ENCODE results near the gene SERPINB2. TPM values are rescaled to one million over a fixed set of nuclear protein-coding genes. Genes with fewer than 3 reads are reported as not detected.

Gene SERPINB2
- total RNA-seq, result 0.50 and 14.4 TPM in 2 replicates

GRCh38 chr18:63887424-63887823 lies at the start of gene SERPINB2:
Gene SERPINB2, plus strand, starts transcription at chr18:63887705. Its CDS starts 3,740 bp downstream, at chr18:63891445.

GRCh38 chr18:63907664-63908063 lies 20.2 kb downstream of the SERPINB2 start, which contains the start of gene SERPINB10:
Gene SERPINB10, plus strand, starts transcription at chr18:63907958. Its CDS starts 7,553 bp downstream, at chr18:63915511.

GRCh38 chr18:63949068-63949737 lies 61.7 kb downstream of the SERPINB2 start, which contains the start of gene HMSD:
Gene HMSD, plus strand, starts transcription at chr18:63949301. Its CDS starts 4,155 bp downstream, at chr18:63953456.

Other genes with a start within 250 kb of the SERPINB2 start
- gene SERPINB4, start 243.4 kb upstream of the SERPINB2 start, total RNA-seq, result not detected in 2 replicates
- 0.07 TPM in 1 of 2 replicates, not detected in the other for gene SERPINB3, start 225.8 kb upstream of the SERPINB2 start, total RNA-seq
- not detected in 2 replicates for gene SERPINB11, start 184.7 kb upstream of the SERPINB2 start, total RNA-seq
- 0.07 and 0.46 TPM in 2 replicates for gene SERPINB7, start 112.3 kb upstream of the SERPINB2 start, total RNA-seq
- gene SERPINB10, start 20.3 kb downstream of the SERPINB2 start, total RNA-seq, result not detected in 2 replicates
- 0.33 TPM in 1 of 2 replicates, not detected in the other for gene HMSD, start 61.6 kb downstream of the SERPINB2 start, total RNA-seq
- 11.1 and 14.3 TPM in 2 replicates for gene SERPINB8, start 82.4 kb downstream of the SERPINB2 start, total RNA-seq

Measured in smooth muscle cell of the pulmonary artery (primary cell).